Osteocyte (in vitro differentiated cells): ENCODE measurements around the gene SGCE. TPM values are rescaled to one million over a fixed set of nuclear protein-coding genes. Genes with fewer than 3 reads are reported as not detected.

Experiments used
- DNase-seq: peaks from one replicate; pipeline ENCODE4 v3.0.0; 2021; ENCODE audit warnings: mixed read lengths; ENCODE audit not compliant: unreplicated experiment; ENCODE audit errors: extremely low spot score
- H3K27ac Mint-ChIP-seq: one replicate; pipeline ENCODE4 v1.8.0; 2021; ENCODE audit warnings: mild to moderate bottlenecking, mixed read lengths; ENCODE audit not compliant: unreplicated experiment
- H3K27me3 Mint-ChIP-seq: one replicate; pipeline ENCODE4 v1.8.0; 2021; ENCODE audit warnings: mixed read lengths; ENCODE audit not compliant: unreplicated experiment
- H3K36me3 Mint-ChIP-seq: one replicate; pipeline ENCODE4 v1.8.0; 2021; ENCODE audit warnings: mixed read lengths; ENCODE audit not compliant: unreplicated experiment
- H3K4me1 Mint-ChIP-seq: one replicate; pipeline ENCODE4 v1.8.0; 2021; ENCODE audit warnings: mixed read lengths; ENCODE audit not compliant: unreplicated experiment
- H3K4me3 Mint-ChIP-seq: one replicate; pipeline ENCODE4 v1.8.0; 2021; ENCODE audit warnings: mild to moderate bottlenecking, moderate library complexity, mixed read lengths; ENCODE audit not compliant: unreplicated experiment
- H3K9me3 Mint-ChIP-seq: one replicate; pipeline ENCODE4 v1.8.0; 2021; ENCODE audit warnings: mixed read lengths; ENCODE audit not compliant: unreplicated experiment
- total RNA-seq: library from RNA; stranded (reverse); gene quantifications from 2 replicates; pipeline ENCODE4 v1.2.1, GENCODE V29; 2021
- TF ChIP-seq, protein P1 (sequence below): fragments of 200-600 bp; sonication (generic); IDR thresholded peaks from 2 replicates; pipeline ENCODE4 v1.5.0; 2021; ENCODE audit warnings: antibody characterized with exemption, mild to moderate bottlenecking, moderate library complexity

SGCE gene
- total RNA-seq, 1 donor from 2014 or later, result 85.6 TPM

DNA sequence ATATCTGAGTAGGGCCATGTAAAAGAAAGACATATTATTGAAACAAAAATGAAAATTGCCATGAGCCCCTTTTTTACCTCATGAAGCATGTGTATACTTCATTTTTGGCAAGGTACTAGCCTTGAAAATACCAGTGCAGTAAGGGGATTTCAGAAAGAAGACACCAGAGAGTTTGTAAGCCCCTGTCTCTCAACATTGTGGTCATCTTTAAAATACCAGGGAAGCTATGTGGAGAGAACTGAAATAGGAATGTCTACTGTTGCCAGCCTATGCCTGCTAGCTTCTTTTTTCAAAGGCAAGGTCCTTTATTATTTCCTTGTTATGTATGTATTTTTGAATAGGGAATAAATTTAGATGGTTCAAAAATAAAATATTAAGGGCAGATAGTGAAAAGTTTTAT is 88.5 kb downstream of the SGCE start:
- DNase-seq, result no peak

DNA sequence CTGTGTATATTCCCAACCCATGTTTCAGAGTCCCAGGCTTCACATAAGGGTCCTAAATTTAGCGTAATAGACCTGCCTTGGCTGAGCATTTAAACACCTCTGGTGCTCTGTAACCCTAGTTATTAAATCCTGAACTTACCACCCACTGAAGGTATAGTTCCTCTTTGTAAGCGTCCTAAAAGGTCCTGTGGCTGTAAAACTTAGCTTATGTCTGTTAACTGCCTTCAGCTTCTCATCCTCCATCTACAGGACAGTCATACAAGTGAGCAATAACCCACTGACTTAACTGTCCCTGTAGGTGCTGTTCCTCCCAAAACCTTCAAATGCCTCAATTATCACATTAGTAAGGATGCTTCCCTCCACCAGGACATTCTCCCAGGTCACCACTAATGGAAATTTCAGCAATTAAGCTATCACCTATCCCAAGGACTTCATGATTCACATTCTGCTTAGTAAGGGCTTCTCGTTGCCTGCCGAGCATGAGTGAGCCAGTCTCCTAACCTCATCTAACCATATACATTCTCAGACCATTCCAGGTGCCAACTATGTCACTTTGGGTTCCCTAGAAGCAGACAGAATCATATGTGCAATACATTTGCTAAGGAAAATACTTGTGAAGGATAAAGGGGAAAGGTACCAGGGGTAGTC is 90.6 kb downstream of the SGCE start:
- Mint-ChIP-seq H3K27ac (no peak overlapping the region), H3K4me3 (no peak overlapping the region), H3K9me3 (no peaks in the 10 kb centered on the region), H3K27me3 (no peaks in the 10 kb centered on the region), H3K4me1 (no peaks in the 10 kb centered on the region), H3K36me3 (peaks cover under 1% of the 10 kb centered on the region)
- DNase-seq, result no peak
- TF ChIP-seq, protein P1, sequence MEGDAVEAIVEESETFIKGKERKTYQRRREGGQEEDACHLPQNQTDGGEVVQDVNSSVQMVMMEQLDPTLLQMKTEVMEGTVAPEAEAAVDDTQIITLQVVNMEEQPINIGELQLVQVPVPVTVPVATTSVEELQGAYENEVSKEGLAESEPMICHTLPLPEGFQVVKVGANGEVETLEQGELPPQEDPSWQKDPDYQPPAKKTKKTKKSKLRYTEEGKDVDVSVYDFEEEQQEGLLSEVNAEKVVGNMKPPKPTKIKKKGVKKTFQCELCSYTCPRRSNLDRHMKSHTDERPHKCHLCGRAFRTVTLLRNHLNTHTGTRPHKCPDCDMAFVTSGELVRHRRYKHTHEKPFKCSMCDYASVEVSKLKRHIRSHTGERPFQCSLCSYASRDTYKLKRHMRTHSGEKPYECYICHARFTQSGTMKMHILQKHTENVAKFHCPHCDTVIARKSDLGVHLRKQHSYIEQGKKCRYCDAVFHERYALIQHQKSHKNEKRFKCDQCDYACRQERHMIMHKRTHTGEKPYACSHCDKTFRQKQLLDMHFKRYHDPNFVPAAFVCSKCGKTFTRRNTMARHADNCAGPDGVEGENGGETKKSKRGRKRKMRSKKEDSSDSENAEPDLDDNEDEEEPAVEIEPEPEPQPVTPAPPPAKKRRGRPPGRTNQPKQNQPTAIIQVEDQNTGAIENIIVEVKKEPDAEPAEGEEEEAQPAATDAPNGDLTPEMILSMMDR, result no peak

More for the DNA sequence above, 88.5 kb downstream of the SGCE start:
- Mint-ChIP-seq H3K4me1 (no peaks in the 10 kb centered on the region), H3K9me3 (peaks cover 6% of the 10 kb centered on the region), H3K27me3 (no peaks in the 10 kb centered on the region), H3K36me3 (no peaks in the 10 kb centered on the region), H3K27ac (no peak overlapping the region), H3K4me3 (no peak overlapping the region)
- TF ChIP-seq, protein P1, result no peak

GRCh38 chr7:94562525-94562924 is 93.4 kb downstream of the SGCE start:
- no peak for DNase-seq
- Mint-ChIP-seq H3K27me3 (no peaks in the 10 kb centered on the region), H3K9me3 (no peaks in the 10 kb centered on the region), H3K4me1 (no peaks in the 10 kb centered on the region), H3K36me3 (peaks cover 10% of the 10 kb centered on the region), H3K27ac (no peak overlapping the region), H3K4me3 (no peak overlapping the region)
- TF ChIP-seq, protein P1, result no peak

- Mint-ChIP-seq H3K4me3 (no peak overlapping the region), H3K4me1 (no peaks in the 10 kb centered on the region), H3K9me3 (no peaks in the 10 kb centered on the region), H3K36me3 (peaks cover 10% of the 10 kb centered on the region), H3K27me3 (no peaks in the 10 kb centered on the region), H3K27ac (no peak overlapping the region)
- no peak for DNase-seq
- TF ChIP-seq, protein P1, result no peak
These were observed 94.0 kb downstream of the SGCE start for GRCh38 chr7:94561841-94562514.

DNA sequence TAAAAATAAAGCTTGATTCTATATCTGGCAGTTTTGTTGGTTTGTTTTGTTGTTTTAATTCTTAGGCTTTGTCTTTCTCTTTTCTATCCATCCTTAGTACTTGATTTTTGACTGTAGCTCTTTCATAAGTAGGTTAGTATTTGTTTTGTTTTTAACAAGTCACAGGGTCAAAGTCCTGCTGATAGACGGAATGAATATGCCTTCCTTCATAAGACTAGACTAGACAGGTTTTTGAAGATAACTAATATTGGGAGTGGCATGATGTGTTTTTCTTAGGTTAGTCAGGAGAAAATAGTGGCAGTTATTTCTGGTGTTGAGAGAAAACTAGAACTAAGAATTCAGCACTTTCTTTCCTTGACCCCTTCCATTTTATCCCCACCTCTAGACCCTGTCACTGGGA is 96.0 kb downstream of the SGCE start:
- no peak for DNase-seq
- no peaks in the 10 kb centered on the region for H3K4me1 Mint-ChIP-seq
- H3K27ac Mint-ChIP-seq, result no peak overlapping the region
- TF ChIP-seq, protein P1, result no peak
- H3K4me3 Mint-ChIP-seq, result no peak overlapping the region
- no peaks in the 10 kb centered on the region for H3K27me3 Mint-ChIP-seq
- no peaks in the 10 kb centered on the region for H3K9me3 Mint-ChIP-seq
- peaks cover 16% of the 10 kb centered on the region for H3K36me3 Mint-ChIP-seq
